H9 (cell line): ENCODE results near the gene NUDT9. TPM values are rescaled to one million over a fixed set of nuclear protein-coding genes. Genes with fewer than 3 reads are reported as not detected.

ENCODE experiments used
- DNase-seq: peaks from one replicate; pipeline ENCODE4 v3.0.0-alpha.2; 2017
- H2AFZ ChIP-seq: one replicate; pipeline ENCODE4 v1.6.1; 2013; ENCODE audit warnings: mild to moderate bottlenecking, low read length, control low read depth, moderate library complexity
- H2AK5ac ChIP-seq: 2 replicates; pipeline ENCODE4 v1.6.1; 2013; ENCODE audit warnings: low read length, control low read depth, mixed read lengths; ENCODE audit not compliant: insufficient read length
- H2BK120ac ChIP-seq: one replicate; pipeline ENCODE4 v1.6.1; 2013; ENCODE audit warnings: low read depth, mild to moderate bottlenecking, low read length, control low read depth, inconsistent platforms; ENCODE audit not compliant: poor library complexity, severe bottlenecking
- H2BK12ac ChIP-seq: 2 replicates; pipeline ENCODE4 v1.6.1; 2013; ENCODE audit warnings: low read length, control low read depth, mixed read lengths, low read depth; ENCODE audit not compliant: insufficient read length
- H2BK15ac ChIP-seq: 2 replicates; pipeline ENCODE4 v1.6.1; 2013; ENCODE audit warnings: low read depth, low read length, control low read depth
- H2BK20ac ChIP-seq: one replicate; pipeline ENCODE4 v1.6.1; 2013; ENCODE audit warnings: low read depth, mild to moderate bottlenecking, low read length, control low read depth, inconsistent platforms; ENCODE audit not compliant: poor library complexity, severe bottlenecking
- H2BK5ac ChIP-seq: 2 replicates; pipeline ENCODE4 v1.6.1; 2013; ENCODE audit warnings: low read length, control low read depth, mixed read lengths; ENCODE audit not compliant: insufficient read length
- H3K14ac ChIP-seq: 2 replicates; pipeline ENCODE4 v1.6.1; 2013; ENCODE audit warnings: low read length, control low read depth; ENCODE audit not compliant: insufficient read depth
- H3K18ac ChIP-seq: 2 replicates; pipeline ENCODE4 v1.6.1; 2013; ENCODE audit warnings: low read depth, mild to moderate bottlenecking, mixed read lengths, low read length, control low read depth; ENCODE audit not compliant: insufficient read length
- H3K23ac ChIP-seq: 2 replicates; pipeline ENCODE4 v1.6.1; 2013; ENCODE audit warnings: low read length, control low read depth, mixed read lengths, low read depth; ENCODE audit not compliant: insufficient read length
- H3K23me2 ChIP-seq: 2 replicates; pipeline ENCODE4 v1.6.1; 2013; ENCODE audit warnings: low read depth, mild to moderate bottlenecking, mixed read lengths, low read length, control low read depth; ENCODE audit not compliant: insufficient read length, poor library complexity, severe bottlenecking
- H3K27ac ChIP-seq: 2 replicates; pipeline ENCODE4 v1.5.1; 2013; ENCODE audit warnings: low read length, control low read depth, mixed read lengths, low read depth; ENCODE audit not compliant: insufficient read length
- H3K27me3 ChIP-seq: 2 replicates; pipeline ENCODE4 v1.6.1; 2013; ENCODE audit warnings: low read length, control low read depth, inconsistent platforms; ENCODE audit not compliant: insufficient read depth
- H3K4ac ChIP-seq: 2 replicates; pipeline ENCODE4 v1.6.1; 2013; ENCODE audit warnings: low read depth, mild to moderate bottlenecking, control low read depth, inconsistent platforms, low read length, moderate library complexity
- H3K4me1 ChIP-seq: 2 replicates; pipeline ENCODE4 v1.6.1; 2013; ENCODE audit warnings: low read length, control low read depth, inconsistent platforms; ENCODE audit not compliant: insufficient read depth
- H3K4me2 ChIP-seq: 2 replicates; pipeline ENCODE4 v1.6.1; 2013; ENCODE audit warnings: low read length, control low read depth, mixed read lengths; ENCODE audit not compliant: insufficient read length, insufficient read depth
- H3K56ac ChIP-seq: 2 replicates; pipeline ENCODE4 v1.6.1; 2013; ENCODE audit warnings: low read depth, mild to moderate bottlenecking, mixed read lengths, low read length, control low read depth; ENCODE audit not compliant: insufficient read length
- H3K79me1 ChIP-seq: 2 replicates; pipeline ENCODE4 v1.6.1; 2013; ENCODE audit warnings: low read depth, mild to moderate bottlenecking, moderate library complexity, low read length, control low read depth, inconsistent platforms; ENCODE audit not compliant: insufficient read depth, poor library complexity, severe bottlenecking
- H3K79me2 ChIP-seq: 2 replicates; pipeline ENCODE4 v1.6.1; 2013; ENCODE audit warnings: low read length, control low read depth, inconsistent platforms; ENCODE audit not compliant: insufficient read depth
- H3K9ac ChIP-seq: 2 replicates; pipeline ENCODE4 v1.6.1; 2013; ENCODE audit warnings: low read length, control low read depth, mixed read lengths; ENCODE audit not compliant: insufficient read length; ENCODE audit errors: extremely low read depth
- H3K9me3 ChIP-seq: one replicate; pipeline ENCODE4 v1.6.1; 2013; ENCODE audit warnings: low read depth, low read length, inconsistent platforms; ENCODE audit not compliant: control insufficient read depth
- H3T11ph ChIP-seq: one replicate; pipeline ENCODE4 v1.6.1; 2013; ENCODE audit warnings: mild to moderate bottlenecking, low read length, control low read depth, inconsistent platforms
- H4K20me1 ChIP-seq: one replicate; pipeline ENCODE4 v1.6.1; 2013; ENCODE audit not compliant: control insufficient read depth, insufficient read length, insufficient read depth
- H4K5ac ChIP-seq: 2 replicates; pipeline ENCODE4 v1.6.1; 2013; ENCODE audit warnings: low read depth, mild to moderate bottlenecking, mixed read lengths, low read length, control low read depth; ENCODE audit not compliant: insufficient read length
- H4K8ac ChIP-seq: replicated peaks from 2 replicates; pipeline ENCODE4 v1.6.1; 2013; ENCODE audit warnings: low read length, control low read depth, mixed read lengths, low read depth; ENCODE audit not compliant: insufficient read length
- H4K91ac ChIP-seq: 2 replicates; pipeline ENCODE4 v1.6.1; 2013; ENCODE audit warnings: low read depth, mild to moderate bottlenecking, moderate library complexity, mixed read lengths, low read length, control low read depth; ENCODE audit not compliant: insufficient read length
- H3K27ac Mint-ChIP-seq, 3 experiments: 2 replicates in 2 of 3; 3 replicates in 1 of 3; pipeline ENCODE4 v1.8.0; 2020 to 2021; ENCODE audit warnings: mixed read lengths in 3 of 3, mild to moderate bottlenecking in 1 of 3, moderate library complexity in 1 of 3
- H3K27me3 Mint-ChIP-seq: 2 replicates; pipeline ENCODE4 v1.8.0; 2021; ENCODE audit warnings: low read depth, mild to moderate bottlenecking, moderate library complexity, mixed read lengths
- H3K36me3 Mint-ChIP-seq, 3 experiments: 2 replicates in 2 of 3; 3 replicates in 1 of 3; pipeline ENCODE4 v1.8.0; 2020 to 2021; ENCODE audit warnings: low read depth in 3 of 3, mixed read lengths in 3 of 3; ENCODE audit not compliant: insufficient read depth in 1 of 3
- H3K4me1 Mint-ChIP-seq, 2 experiments: 2 replicates each; pipeline ENCODE4 v1.8.0; 2020; ENCODE audit warnings: mixed read lengths in 2 of 2
- H3K4me3 Mint-ChIP-seq, 2 experiments: 2 replicates in 1 of 2; 3 replicates in 1 of 2; pipeline ENCODE4 v1.8.0; 2020 to 2021; ENCODE audit warnings: mild to moderate bottlenecking in 2 of 2, mixed read lengths in 2 of 2, moderate library complexity in 1 of 2
- H3K9me3 Mint-ChIP-seq, 2 experiments: 2 replicates in 1 of 2; 3 replicates in 1 of 2; pipeline ENCODE4 v1.8.0; 2020; ENCODE audit warnings: mild to moderate bottlenecking in 2 of 2, mixed read lengths in 2 of 2, moderate library complexity in 1 of 2
- WGBS: extraction: QIAGEN DNeasy Blood & Tissue Kit; methylation state at CpG from one replicate; pipeline ENCODE4 v1.1.7; 2013; ENCODE audit warnings: missing lambda C conversion rate, low lambda C conversion rate, mixed read lengths; ENCODE audit not compliant: insufficient read length; ENCODE audit errors: extremely low coverage; 5-methylcytosine and 5-hydroxymethylcytosine counted together
- total RNA-seq: library from RNA; stranded (reverse); gene quantifications from 2 replicates; pipeline ENCODE4 v1.2.1, GENCODE V29; 2021
- TF ChIP-seq, protein P1 (sequence below): fragments of 200-600 bp; sonication (generic); conservative IDR thresholded peaks from 3 replicates; pipeline ENCODE4 v1.8.0; 2021; ENCODE audit warnings: antibody characterized with exemption, mild to moderate bottlenecking

Gene NUDT9
- total RNA-seq, 1 experiment from 2014 or later = 28.5 TPM

DNA sequence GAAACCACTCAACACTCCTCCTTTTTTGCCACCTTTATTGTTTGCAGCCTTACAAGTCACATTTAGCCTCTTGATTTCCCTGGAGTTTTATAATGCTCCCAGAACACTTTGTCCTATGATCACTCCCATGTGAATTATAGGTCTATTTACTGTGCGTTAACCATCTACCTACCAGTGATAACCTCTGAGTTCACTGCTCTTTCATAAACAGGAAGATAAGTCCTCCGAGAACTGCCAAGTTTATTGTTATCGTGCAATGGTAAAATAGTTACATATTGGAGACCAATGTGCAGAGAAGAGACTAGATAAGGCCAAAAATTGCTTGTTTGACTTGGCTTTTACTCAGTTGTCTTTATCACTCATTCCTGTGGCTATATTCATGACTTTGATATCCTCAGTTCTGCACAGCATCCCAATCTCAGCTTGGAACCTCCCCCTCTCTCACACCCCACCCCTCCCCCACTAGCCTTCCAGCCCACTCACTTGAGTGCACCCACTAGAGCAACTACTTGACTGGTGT is 12.9 kb upstream of the NUDT9 start:
- WGBS = no CpG with 5 or more reads among the region's 3 CpGs
- Mint-ChIP-seq H3K4me1 (peaks cover 20 to 26% of the 10 kb centered on the region in 2 experiments), H3K9me3 (no peaks in the 10 kb centered on the region; a peak in 1 of 5 replicates), H3K36me3 (no peaks in the 10 kb centered on the region; a peak in 1 of 7 replicates), H3K4me3 (no peak overlapping the region), H3K27ac (no peak overlapping the region), H3K27me3 (no peaks in the 10 kb centered on the region; the same call in 1 of the 2 replicates)
- TF ChIP-seq, protein P1, sequence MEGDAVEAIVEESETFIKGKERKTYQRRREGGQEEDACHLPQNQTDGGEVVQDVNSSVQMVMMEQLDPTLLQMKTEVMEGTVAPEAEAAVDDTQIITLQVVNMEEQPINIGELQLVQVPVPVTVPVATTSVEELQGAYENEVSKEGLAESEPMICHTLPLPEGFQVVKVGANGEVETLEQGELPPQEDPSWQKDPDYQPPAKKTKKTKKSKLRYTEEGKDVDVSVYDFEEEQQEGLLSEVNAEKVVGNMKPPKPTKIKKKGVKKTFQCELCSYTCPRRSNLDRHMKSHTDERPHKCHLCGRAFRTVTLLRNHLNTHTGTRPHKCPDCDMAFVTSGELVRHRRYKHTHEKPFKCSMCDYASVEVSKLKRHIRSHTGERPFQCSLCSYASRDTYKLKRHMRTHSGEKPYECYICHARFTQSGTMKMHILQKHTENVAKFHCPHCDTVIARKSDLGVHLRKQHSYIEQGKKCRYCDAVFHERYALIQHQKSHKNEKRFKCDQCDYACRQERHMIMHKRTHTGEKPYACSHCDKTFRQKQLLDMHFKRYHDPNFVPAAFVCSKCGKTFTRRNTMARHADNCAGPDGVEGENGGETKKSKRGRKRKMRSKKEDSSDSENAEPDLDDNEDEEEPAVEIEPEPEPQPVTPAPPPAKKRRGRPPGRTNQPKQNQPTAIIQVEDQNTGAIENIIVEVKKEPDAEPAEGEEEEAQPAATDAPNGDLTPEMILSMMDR = no peak
- no peaks in the 10 kb centered on the region for H4K20me1 ChIP-seq
- no peak overlapping the region for H4K5ac ChIP-seq
- no peaks in the 10 kb centered on the region for H3K4me1 ChIP-seq
- H2BK15ac ChIP-seq = no peak overlapping the region
- H4K91ac ChIP-seq = no peak overlapping the region
- no peak overlapping the region for H3T11ph ChIP-seq
- H2AK5ac ChIP-seq = no peak overlapping the region
- H3K18ac ChIP-seq = no peak overlapping the region
- no peak overlapping the region for H4K8ac ChIP-seq
- H3K79me1 ChIP-seq = no peaks in the 10 kb centered on the region
- no peak overlapping the region for H3K27ac ChIP-seq
- no peak overlapping the region for H2AFZ ChIP-seq
- H2BK20ac ChIP-seq = no peak overlapping the region
- no peak overlapping the region for H2BK120ac ChIP-seq
- H2BK5ac ChIP-seq = no peak overlapping the region
- no peaks in the 10 kb centered on the region for H3K9me3 ChIP-seq
- no peak overlapping the region for H3K4me2 ChIP-seq
- no peak for DNase-seq
- no peaks in the 10 kb centered on the region for H3K23me2 ChIP-seq
- no peak overlapping the region for H3K23ac ChIP-seq
- no peak overlapping the region for H3K4ac ChIP-seq
- H3K56ac ChIP-seq = no peak overlapping the region
- H3K14ac ChIP-seq = no peak overlapping the region
- H3K9ac ChIP-seq = no peak overlapping the region
- no peaks in the 10 kb centered on the region for H3K27me3 ChIP-seq
- no peaks in the 10 kb centered on the region for H3K79me2 ChIP-seq
- no peak overlapping the region for H2BK12ac ChIP-seq
